GM19455 (cell line): Measurements from ENCODE around the gene CD59.
"Not testable (repeated sequence)": the region's sequence is repeated elsewhere in the genome, so short reads cannot be mapped to it uniquely, and the experiment has no call there.

Source experiments
- ATAC-seq: cut with Tn5 transposase; IDR thresholded peaks from one replicate; pipeline ENCODE4 v1.9.1; 2021; ENCODE audit not compliant: unreplicated experiment

The CD59 gene

GRCh38 chr11:33668951-33669596 lies 67.1 kb downstream of the CD59 start:
- ATAC-seq, result no peak

GRCh38 chr11:33668468-33668825 lies 67.8 kb downstream of the CD59 start:
- ATAC-seq, result no peak

- no peak for ATAC-seq
These were observed 68.3 kb downstream of the CD59 start for GRCh38 chr11:33667819-33668467.

GRCh38 chr11:33665350-33666106 lies 70.7 kb downstream of the CD59 start:
- no peak for ATAC-seq

GRCh38 chr11:33664827-33665226 lies 71.4 kb downstream of the CD59 start:
- no peak for ATAC-seq

- ATAC-seq, result no peak
These were observed 72.1 kb downstream of the CD59 start for GRCh38 chr11:33664166-33664565.

- no peak for ATAC-seq
These were observed 73.1 kb downstream of the CD59 start for GRCh38 chr11:33663121-33663520.

- not testable (repeated sequence) for ATAC-seq
These were observed 74.7 kb downstream of the CD59 start for GRCh38 chr11:33661526-33661925.

GRCh38 chr11:33660962-33661361 lies 75.3 kb downstream of the CD59 start:
- no peak for ATAC-seq

- no peak for ATAC-seq
These were observed 76.7 kb downstream of the CD59 start for GRCh38 chr11:33659370-33660139.

- no peak for ATAC-seq
These were observed 77.9 kb downstream of the CD59 start for GRCh38 chr11:33658195-33658900.

- ATAC-seq, result no peak
These were observed 78.5 kb downstream of the CD59 start for GRCh38 chr11:33657757-33658156.

- ATAC-seq, result no peak
These were observed 79.5 kb downstream of the CD59 start for GRCh38 chr11:33656768-33657167.

- ATAC-seq, result peak; percentile 62
These were observed 80.2 kb downstream of the CD59 start for GRCh38 chr11:33655842-33656600.

- no peak for ATAC-seq
These were observed 81.6 kb downstream of the CD59 start for GRCh38 chr11:33654594-33654993.
